Upper lobe of right lung (tissue), 1 donor: ENCODE results near the gene ASPDH. TPM values are rescaled to one million over a fixed set of nuclear protein-coding genes. Genes with fewer than 3 reads are reported as not detected.
A peak's percentile ranks its signal among the peaks of the same experiment; 100 is the strongest.

Experiments used
- ATAC-seq: fragments of 200-7000 bp; cut with Tn5 transposase; one replicate; pipeline ENCODE4 v1.9.1; 2020; ENCODE audit warnings: mild to moderate bottlenecking, moderate library complexity
- DNase-seq: peaks from one replicate; pipeline ENCODE4 v3.0.0-alpha.2; 2020
- H3K27ac ChIP-seq: fragments of 200-600 bp; one replicate; pipeline ENCODE4 v1.8.0; 2022
- H3K27me3 ChIP-seq: fragments of 200-600 bp; one replicate; pipeline ENCODE4 v1.8.0; 2022; ENCODE audit warnings: mild to moderate bottlenecking
- H3K36me3 ChIP-seq: fragments of 200-600 bp; one replicate; pipeline ENCODE4 v1.8.0; 2022
- H3K4me1 ChIP-seq: fragments of 200-600 bp; one replicate; pipeline ENCODE4 v1.8.0; 2022
- H3K4me3 ChIP-seq: fragments of 200-600 bp; one replicate; pipeline ENCODE4 v1.8.0; 2022; ENCODE audit warnings: mild to moderate bottlenecking
- H3K9me3 ChIP-seq: fragments of 200-600 bp; one replicate; pipeline ENCODE4 v1.8.0; 2022
- CTCF ChIP-seq: fragments of 200-600 bp; IDR thresholded peaks from one replicate; pipeline ENCODE4 v1.8.0; 2022; ENCODE audit warnings: antibody characterized with exemption
- intact Hi-C: fragments of 100-400 bp; cut with DNase I; formaldehyde crosslinking; loops from one replicate; pipeline ENCODE4 v1.11.0; 2022
- total RNA-seq: library from RNA; stranded (reverse); fragmentation: NEBNext Ultra II Directional; extraction: Animal tissue kit (Norgen Biotek cat#: 25700); gene quantifications from one replicate; pipeline ENCODE4 v1.2.1, GENCODE V29; 2021
- donor health status: DM: no; HTN: yes; CAD: no; lungs with severe emphysema.

ASPDH gene
- total RNA-seq, 1 donor from 2014 or later, result not detected

DNA sequence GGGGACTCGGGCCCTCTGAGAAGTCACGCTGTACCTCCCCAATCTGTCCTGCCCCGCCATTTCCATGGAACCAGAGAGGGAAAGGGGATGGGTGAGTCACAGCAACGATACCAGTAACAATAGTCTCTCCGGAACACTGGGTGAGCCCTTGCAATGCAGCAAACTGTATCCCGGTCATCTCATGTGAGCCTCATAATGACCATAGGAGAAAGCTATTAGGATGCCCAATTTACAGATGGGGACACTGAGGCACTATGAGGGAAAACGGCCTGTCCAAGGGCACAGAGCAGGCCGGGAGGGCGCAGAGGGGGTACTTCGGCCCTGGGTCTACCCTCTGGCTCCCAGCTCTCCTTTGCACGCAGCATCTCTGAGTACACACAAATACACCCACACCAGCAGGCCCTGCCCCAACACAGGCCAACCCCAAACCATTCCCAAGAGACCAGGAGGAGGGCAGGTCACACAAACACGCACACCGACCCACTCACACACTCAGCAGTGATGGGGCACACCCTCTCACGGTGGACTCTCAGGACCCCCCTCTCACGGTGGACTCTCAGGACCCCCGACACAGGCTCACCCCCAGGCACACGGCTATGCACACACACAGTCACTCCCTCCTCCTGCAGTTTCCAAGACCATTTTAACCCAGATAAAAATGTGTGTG, 36.3 kb upstream of the ASPDH start:
- DNase-seq (no peak), ATAC-seq (no peak)
- no peak for TF ChIP-seq CTCF
- H3K4me3 ChIP-seq, result peak overlapping the region; percentile 16
- no peaks in the 10 kb centered on the region for H3K9me3 ChIP-seq
- peaks cover 28% of the 10 kb centered on the region for H3K27me3 ChIP-seq
- H3K36me3 ChIP-seq, result no peaks in the 10 kb centered on the region
- no peak overlapping the region for H3K27ac ChIP-seq
- no peaks in the 10 kb centered on the region for H3K4me1 ChIP-seq
- intact Hi-C loops, result no loop called here

GRCh38 chr19:50549059-50549926, 35.6 kb upstream of the ASPDH start:
- no peak overlapping the region for H3K4me3 ChIP-seq
- TF ChIP-seq CTCF, result no peak
- intact Hi-C loops, result no loop called here
- H3K27me3 ChIP-seq, result peaks cover 20% of the 10 kb centered on the region
- no peaks in the 10 kb centered on the region for H3K4me1 ChIP-seq
- ATAC-seq, result no peak
- no peak overlapping the region for H3K27ac ChIP-seq
- no peaks in the 10 kb centered on the region for H3K9me3 ChIP-seq
- DNase-seq, result no peak
- H3K36me3 ChIP-seq, result no peaks in the 10 kb centered on the region

DNA sequence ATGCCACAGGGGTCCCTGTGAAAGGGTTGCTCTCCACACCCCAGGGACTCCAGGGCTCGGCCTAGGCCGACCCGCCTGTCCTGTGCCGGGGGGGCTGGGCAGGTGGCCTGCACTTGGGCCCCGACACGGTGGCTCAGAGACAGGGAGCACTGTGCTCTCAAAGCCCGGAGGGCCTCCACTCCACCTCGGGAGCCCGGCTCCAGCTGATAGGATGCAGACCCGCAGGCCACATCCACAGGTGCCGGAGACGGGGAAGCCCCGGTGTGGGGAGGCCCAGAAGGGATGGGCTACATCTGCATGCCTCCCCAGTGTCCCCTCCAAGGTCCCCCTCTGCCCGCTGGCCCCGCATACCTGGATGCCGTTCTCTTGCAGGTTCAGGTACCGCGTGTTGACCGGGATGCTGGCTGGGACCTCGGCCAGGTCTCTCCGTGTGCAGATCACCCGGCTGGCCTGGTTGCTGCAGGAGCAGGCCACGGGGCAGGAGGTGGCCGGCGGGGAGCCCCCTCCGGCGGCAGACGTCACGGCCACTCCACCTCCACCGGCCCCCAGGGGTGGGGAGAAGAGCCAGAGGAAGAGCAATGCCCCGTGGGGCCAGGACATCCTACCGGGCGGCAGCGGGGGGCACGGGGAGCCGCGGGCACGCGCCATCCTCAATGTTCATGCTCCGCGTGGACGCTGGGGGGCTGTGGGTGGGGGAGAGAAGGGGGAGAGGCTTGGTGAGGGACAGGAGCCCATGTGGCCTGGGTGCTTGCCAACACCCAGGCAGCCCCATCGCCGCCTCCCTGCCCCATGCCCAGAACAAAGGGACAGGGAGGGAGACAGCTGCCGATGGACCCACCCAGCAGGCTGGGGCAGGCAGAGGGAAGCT, 34.7 kb upstream of the ASPDH start:
- intact Hi-C loops, result no loop called here
- no peak for DNase-seq
- TF ChIP-seq CTCF, result no peak

DNA sequence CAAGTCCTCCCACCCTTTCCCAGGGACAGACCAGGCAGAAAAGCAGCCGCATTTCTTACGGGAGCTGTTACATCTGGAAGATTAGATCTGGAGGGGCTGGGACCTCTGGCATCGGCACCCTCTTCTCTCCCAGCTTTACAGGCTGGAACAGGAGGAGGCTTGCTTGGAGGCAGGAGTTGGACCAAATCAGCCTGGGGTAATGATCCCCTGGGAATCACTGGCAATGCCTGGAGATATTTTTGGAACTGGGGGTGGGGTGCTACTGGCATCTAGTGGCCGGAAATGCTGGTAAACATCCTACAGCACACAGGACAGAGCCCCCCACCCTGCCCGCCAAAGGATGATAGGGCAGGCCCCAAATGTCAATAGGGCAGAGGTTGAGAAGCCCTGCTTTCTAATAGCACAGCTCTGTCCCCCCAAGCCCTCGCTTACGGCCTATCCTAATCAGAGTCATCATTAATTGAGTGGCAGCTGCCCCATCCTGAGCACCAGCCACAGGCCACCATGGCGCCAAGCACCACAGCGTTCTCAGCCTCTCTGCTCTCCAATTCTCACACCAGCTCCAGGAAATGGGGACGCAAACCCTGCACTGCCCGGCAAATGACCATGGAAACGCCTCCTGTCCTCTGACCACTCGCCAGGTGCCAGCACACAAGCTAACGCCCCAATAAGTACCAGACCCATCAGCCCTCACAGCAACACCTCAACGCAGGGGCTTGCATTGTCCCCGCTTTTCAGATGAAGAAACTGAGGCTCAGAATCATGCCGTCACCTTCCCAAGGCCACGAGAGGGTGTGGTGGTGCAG, 33.9 kb upstream of the ASPDH start:
- H3K4me1 ChIP-seq, result no peaks in the 10 kb centered on the region
- ATAC-seq (no peak), DNase-seq (no peak)
- intact Hi-C loops, result no loop called here
- no peak overlapping the region for H3K27ac ChIP-seq
- no peak for TF ChIP-seq CTCF
- H3K9me3 ChIP-seq, result no peaks in the 10 kb centered on the region
- H3K4me3 ChIP-seq, result no peak overlapping the region
- H3K27me3 ChIP-seq, result peaks cover 15% of the 10 kb centered on the region
- H3K36me3 ChIP-seq, result no peaks in the 10 kb centered on the region

More for the DNA sequence above, 34.7 kb upstream of the ASPDH start:
- H3K27me3 ChIP-seq, result peaks cover 20% of the 10 kb centered on the region
- no peaks in the 10 kb centered on the region for H3K36me3 ChIP-seq
- H3K9me3 ChIP-seq, result no peaks in the 10 kb centered on the region
- no peaks in the 10 kb centered on the region for H3K4me1 ChIP-seq
- no peak overlapping the region for H3K4me3 ChIP-seq
- no peak for ATAC-seq
- no peak overlapping the region for H3K27ac ChIP-seq
